BJ (cell line): ENCODE data around the gene OLFM3. TPM values are rescaled to one million over a fixed set of nuclear protein-coding genes. Genes with fewer than 3 reads are reported as not detected.

Experiments
- CTCF ChIA-PET: fragments of 350-600 bp; formaldehyde crosslinking; extraction: SDS; loops from one replicate; lab custom pipeline; 2021; ENCODE audit warnings: antibody characterized with exemption, inconsistent platforms; lab: Yijun Ruan, JAX
- POLR2A ChIA-PET: fragments of 300-600 bp; sonication (Branson Sonifier 250); formaldehyde crosslinking; extraction: SDS; loops from one replicate; lab custom pipeline; 2021; ENCODE audit warnings: antibody characterized with exemption; lab: Charles Lee
- DNase-seq: peaks from one replicate; pipeline ENCODE4 v3.0.0-alpha.2; 2011; ENCODE audit warnings: low read depth
- H3K27me3 ChIP-seq: 2 replicates; pipeline ENCODE4 v1.6.0; 2011; ENCODE audit warnings: low read length; ENCODE audit not compliant: control insufficient read depth, insufficient read depth
- H3K36me3 ChIP-seq: 2 replicates; pipeline ENCODE4 v1.5.1; 2011; ENCODE audit warnings: low read length; ENCODE audit not compliant: control insufficient read depth, insufficient read depth
- H3K4me3 ChIP-seq: 2 replicates; pipeline ENCODE4 v1.5.1; 2011; ENCODE audit warnings: low read depth, mild to moderate bottlenecking, control low read depth, low read length
- CTCF ChIP-seq: IDR thresholded peaks from 2 replicates; pipeline ENCODE4 v1.5.1; 2011; ENCODE audit warnings: low read depth, mild to moderate bottlenecking, control low read depth, inconsistent platforms, low read length, moderate library complexity; ENCODE audit not compliant: insufficient read depth
- polyA plus RNA-seq: library from polyadenylated mRNA; depleted of rRNA; stranded (reverse); fragments of >200 nt; gene quantifications from 2 replicates; pipeline ENCODE4 v1.2.3, GENCODE V29; 2011

OLFM3 gene
- polyA plus RNA-seq, 1 experiment, result not detected

GRCh38 chr1:101938681-101939080, 58.0 kb downstream of the OLFM3 start:
- Histone ChIP-seq H3K27me3 (no peaks in the 10 kb centered on the region), H3K4me3 (no peak overlapping the region), H3K36me3 (no peaks in the 10 kb centered on the region)
- CTCF ChIA-PET, result no interaction called here
- POLR2A ChIA-PET, result no interaction called here
- DNase-seq, result no peak
- TF ChIP-seq CTCF, result no peak

- CTCF ChIA-PET, result no interaction called here
- POLR2A ChIA-PET, result no interaction called here
- DNase-seq, result no peak
- Histone ChIP-seq H3K27me3 (no peaks in the 10 kb centered on the region), H3K4me3 (no peak overlapping the region), H3K36me3 (no peaks in the 10 kb centered on the region)
- no peak for TF ChIP-seq CTCF
Observed at GRCh38 chr1:101929343-101929742, 67.4 kb downstream of the OLFM3 start.

- no peak for TF ChIP-seq CTCF
Observed at GRCh38 chr1:101928829-101929228, 67.9 kb downstream of the OLFM3 start.

GRCh38 chr1:101924700-101925099, 72.0 kb downstream of the OLFM3 start:
- TF ChIP-seq CTCF, result no peak
- Histone ChIP-seq H3K4me3 (no peak overlapping the region), H3K27me3 (no peaks in the 10 kb centered on the region), H3K36me3 (no peaks in the 10 kb centered on the region)
- CTCF ChIA-PET, result no interaction called here
- POLR2A ChIA-PET, result no interaction called here
- no peak for DNase-seq

More at GRCh38 chr1:101928829-101929228, 67.9 kb downstream of the OLFM3 start:
- Histone ChIP-seq H3K36me3 (no peaks in the 10 kb centered on the region), H3K4me3 (no peak overlapping the region), H3K27me3 (no peaks in the 10 kb centered on the region)
- ChIA-PET CTCF (no interaction called here), POLR2A (no interaction called here)
- DNase-seq, result no peak

- H3K36me3 ChIP-seq, result no peaks in the 10 kb centered on the region
- H3K4me3 ChIP-seq, result no peak overlapping the region
- CTCF ChIA-PET, result no interaction called here
- DNase-seq, result no peak
- TF ChIP-seq CTCF, result no peak
- H3K27me3 ChIP-seq, result no peaks in the 10 kb centered on the region
- POLR2A ChIA-PET, result no interaction called here
Observed at GRCh38 chr1:101920577-101920976, 76.1 kb downstream of the OLFM3 start.
